ENCODE results near the gene JUND. TPM values are rescaled to one million over a fixed set of nuclear protein-coding genes. Genes with fewer than 3 reads are reported as not detected.

Gene JUND
- total RNA-seq (100 to 1,000 TPM; 179 to 232 TPM), polyA plus RNA-seq (ENCODE audit: insufficient read length in 6 of 6) (100 to 1,000 TPM in 2 of 6 donors, 10 to 100 TPM in 4; 43.1 to 191 (median 86.1) TPM)
- long read RNA-seq, donor 1, transcript JUND-201 (1 exons, 1,863 nt), result major isoform, 347 of 347 reads
- long read RNA-seq, donor 1, partial matches to known transcripts, result 0 of 347 reads
- long read RNA-seq, donor 1, other reads (novel, unspliced or antisense), result 0 of 347 reads
- long read RNA-seq, donor 2, transcript JUND-201 (1 exons, 1,863 nt), result major isoform, 488 of 488 reads
- long read RNA-seq, donor 2, partial matches to known transcripts, result 0 of 488 reads
- long read RNA-seq, donor 2, other reads (novel, unspliced or antisense), result 0 of 488 reads
- long read RNA-seq, donor 3, transcript JUND-201 (1 exons, 1,863 nt), result major isoform, 208 of 208 reads
- long read RNA-seq, donor 3, partial matches to known transcripts, result 0 of 208 reads
- long read RNA-seq, donor 3, other reads (novel, unspliced or antisense), result 0 of 208 reads
- long read RNA-seq, donor 4, transcript JUND-201 (1 exons, 1,863 nt), result major isoform, 17 of 17 reads
- long read RNA-seq, donor 4, partial matches to known transcripts, result 0 of 17 reads
- long read RNA-seq, donor 4, other reads (novel, unspliced or antisense), result 0 of 17 reads
- long read RNA-seq, donor 5, transcript JUND-201 (1 exons, 1,863 nt), result major isoform, 353 of 353 reads
- long read RNA-seq, donor 5, partial matches to known transcripts, result 0 of 353 reads
- long read RNA-seq, donor 5, other reads (novel, unspliced or antisense), result 0 of 353 reads
- long read RNA-seq, donor 6, transcript JUND-201 (1 exons, 1,863 nt), result major isoform, 357 of 357 reads
- long read RNA-seq, donor 6, partial matches to known transcripts, result 0 of 357 reads
- long read RNA-seq, donor 6, other reads (novel, unspliced or antisense), result 0 of 357 reads
- long read RNA-seq, donor 7, transcript JUND-201 (1 exons, 1,863 nt), result major isoform, 163 of 163 reads
- long read RNA-seq, donor 7, partial matches to known transcripts, result 0 of 163 reads
- long read RNA-seq, donor 7, other reads (novel, unspliced or antisense), result 0 of 163 reads
- long read RNA-seq, donor 8, transcript JUND-201 (1 exons, 1,863 nt), result major isoform, 467 of 467 reads
- long read RNA-seq, donor 8, partial matches to known transcripts, result 0 of 467 reads
- long read RNA-seq, donor 8, other reads (novel, unspliced or antisense), result 0 of 467 reads
- long read RNA-seq, donor 9, transcript JUND-201 (1 exons, 1,863 nt), result major isoform, 22 of 22 reads
- long read RNA-seq, donor 9, partial matches to known transcripts, result 0 of 22 reads
- long read RNA-seq, donor 9, other reads (novel, unspliced or antisense), result 0 of 22 reads
- long read RNA-seq, donor 10, transcript JUND-201 (1 exons, 1,863 nt), result major isoform, 6 of 6 reads
- long read RNA-seq, donor 10, partial matches to known transcripts, result 0 of 6 reads
- long read RNA-seq, donor 10, other reads (novel, unspliced or antisense), result 0 of 6 reads
- long read RNA-seq, donor 11, result 0 reads
- long read RNA-seq, donor 12, transcript JUND-201 (1 exons, 1,863 nt), result major isoform, 349 of 349 reads
- long read RNA-seq, donor 12, partial matches to known transcripts, result 0 of 349 reads
- long read RNA-seq, donor 12, other reads (novel, unspliced or antisense), result 0 of 349 reads

GRCh38 chr19:18281082-18282020 lies at the start of gene JUND:
Gene JUND, minus strand, starts transcription at chr19:18281622. Its CDS starts 138 bp downstream, at chr19:18281484.
- peaks cover 0 to 19% of the 10 kb centered on the region in 2 donors for H3K36me3 ChIP-seq
- intact Hi-C loops (cut with DNase I), result no loop called here
- no peak for TF ChIP-seq CTCF (IDR thresholded peaks at IDR 0.05)
- peak; percentile 98 to 99 (median 98) for DNase-seq
- H3K27me3 ChIP-seq, result no peaks in the 10 kb centered on the region
- peak within 1 kb of the TSS; percentile 89 to 94 for H3K4me3 ChIP-seq
- no peaks in the 10 kb centered on the region for H3K9me3 ChIP-seq
- H3K27ac ChIP-seq, result peak within 1 kb of the TSS; percentile 100
- ATAC-seq, result peak; percentile 73
- peaks cover 29 to 44% of the 10 kb centered on the region in 2 donors for H3K4me1 ChIP-seq

DNA sequence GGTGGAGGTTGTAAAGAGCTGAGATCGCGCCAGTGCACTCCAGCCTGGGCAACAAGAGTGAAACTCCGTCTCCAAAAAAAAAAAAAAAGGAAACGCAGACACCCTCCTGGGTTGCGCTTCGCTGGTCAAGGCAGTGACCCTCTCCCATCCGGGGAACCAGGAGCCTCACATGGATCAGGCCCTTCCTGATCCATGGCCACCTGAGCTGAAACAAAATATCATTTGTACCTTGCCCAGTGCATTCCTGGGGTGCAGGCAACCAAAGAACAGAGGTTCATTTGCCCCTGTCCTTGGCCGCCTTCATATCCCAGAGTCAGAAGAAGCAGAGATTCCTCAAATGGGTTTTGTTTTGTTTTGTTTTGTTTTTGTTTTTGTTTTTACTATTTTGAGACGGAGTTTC lies 49.4 kb upstream of the JUND start:
- Histone ChIP-seq H3K4me3 (no peak overlapping the region), H3K36me3 (no peaks in the 10 kb centered on the region), H3K27ac (no peak overlapping the region), H3K4me1 (peaks cover 4 to 14% of the 10 kb centered on the region in 2 donors), H3K9me3 (no peaks in the 10 kb centered on the region), H3K27me3 (no peaks in the 10 kb centered on the region)
- DNase-seq (no peak), ATAC-seq (no peak)
- no peak for TF ChIP-seq CTCF (IDR thresholded peaks at IDR 0.05)
- intact Hi-C loops (cut with DNase I), result no loop called here

- intact Hi-C loops (cut with DNase I), result no loop called here
- peak overlapping the region; percentile 64 to 77 for H3K27ac ChIP-seq
- H3K4me3 ChIP-seq, result no peak overlapping the region
- DNase-seq (no peak), ATAC-seq (peak; percentile 2)
- H3K4me1 ChIP-seq, result peaks cover 6 to 17% of the 10 kb centered on the region in 2 donors
- no peaks in the 10 kb centered on the region for H3K9me3 ChIP-seq
- H3K36me3 ChIP-seq, result no peaks in the 10 kb centered on the region
- no peaks in the 10 kb centered on the region for H3K27me3 ChIP-seq
- TF ChIP-seq CTCF (IDR thresholded peaks at IDR 0.05), result no peak
Observed at GRCh38 chr19:18329035-18329376, 47.6 kb upstream of the JUND start.
